ENCODE results near the gene SAMD5. TPM values are rescaled to one million over a fixed set of nuclear protein-coding genes. Genes with fewer than 3 reads are reported as not detected.

The SAMD5 gene
- total and polyA plus RNA-seq, 10 of the 15 experiments (the other 5 are each of a cell fraction or from before 2014, with no cell fraction given): 0.01 to 0.23 (median 0.05) TPM; not detected in 5

- Histone ChIP-seq H3K9me3 (replicated peaks; ENCODE audit: control insufficient read depth, insufficient read depth, low read length) (no peaks in the 10 kb centered on the region), H2AFZ (ENCODE audit: control insufficient read depth, low read depth, low read length) (no peak overlapping the region), H3K27me3 (replicated peaks in 1 of 2; ENCODE audit: control insufficient read depth in 2 of 2, insufficient read depth in 2 of 2, low read length in 1 of 2) (no peaks in the 10 kb centered on the region), H4K20me1 (ENCODE audit: control insufficient read depth, insufficient read depth) (no peaks in the 10 kb centered on the region), H3K9ac (ENCODE audit: control insufficient read depth, insufficient read depth, low read length) (no peak overlapping the region), H3K79me2 (ENCODE audit: control insufficient read depth, insufficient read depth, low read length) (no peaks in the 10 kb centered on the region), H3K4me2 (ENCODE audit: control insufficient read depth, insufficient read depth) (no peak overlapping the region), H3K4me1 (ENCODE audit: control insufficient read depth, insufficient read depth, low read length) (no peaks in the 10 kb centered on the region), H3K36me3 (ENCODE audit: control insufficient read depth in 2 of 2, insufficient read depth in 2 of 2, low read length in 1 of 2) (no peaks in the 10 kb centered on the region), H3K27ac (ENCODE audit: control insufficient read depth, insufficient read depth) (no peak overlapping the region), H3K4me3 (no peak overlapping the region)
- TF ChIP-seq USF1 (IDR thresholded peaks at IDR 0.05; ENCODE audit: borderline replicate concordance, extremely low read length, insufficient read depth, low read depth, low read length) (no peak), PAX8 (IDR thresholded peaks at IDR 0.05) (no peak), BACH1 (IDR thresholded peaks at IDR 0.05; ENCODE audit: borderline replicate concordance) (no peak), KAT2A (conservative IDR thresholded peaks at IDR 0.05; ENCODE audit: control insufficient read depth, low read depth, low read length) (no peak), SIN3A (IDR thresholded peaks at IDR 0.05; ENCODE audit: low read depth, low read length) (no peak), CHD4 (IDR thresholded peaks at IDR 0.05) (no peak), WRNIP1 (IDR thresholded peaks at IDR 0.05; ENCODE audit: borderline replicate concordance, low read depth, low read length) (no peak), JUNB (IDR thresholded peaks at IDR 0.05) (no peak), CREM (IDR thresholded peaks at IDR 0.05; ENCODE audit: low read depth) (no peak), IRF4 (IDR thresholded peaks at IDR 0.05; ENCODE audit: low read depth, low read length) (no peak), BCL3 (IDR thresholded peaks at IDR 0.05; ENCODE audit: borderline replicate concordance, insufficient read depth, low read depth, low read length, poor library complexity, severe bottlenecking) (no peak), SREBF2 (IDR thresholded peaks at IDR 0.05; ENCODE audit: low read length) (no peak)
- intact Hi-C loops (cut with micrococcal nuclease; ENCODE audit: unreplicated experiment) (no loop called here), in situ Hi-C loops (cut with MboI) (no loop called here)
- ChIA-PET SMC1A (ENCODE audit: uncharacterized antibody, unreplicated experiment) (no interaction called here), CTCF (no interaction called here), POLR2A (no interaction called here), RAD21 (ENCODE audit: unreplicated experiment) (no interaction called here)
- DNase-seq (ENCODE audit: low read depth, low spot score): no peak
- no TSS peak for BruUV-seq (replicated peaks)
- no peak for FAIRE-seq
- no peak for ATAC-seq
- WGBS (ENCODE audit: insufficient coverage, insufficient replicate concordance, low lambda C conversion rate, missing lambda C conversion rate): 64% methylated on average over 7 of the region's 7 CpGs
Measured at GRCh38 chr6:147569788-147570187, 61.3 kb downstream of the SAMD5 start.
